ENCODE results near the gene CREBRF. TPM values are rescaled to one million over a fixed set of nuclear protein-coding genes. Genes with fewer than 3 reads are reported as not detected.

CREBRF gene
- total and polyA plus RNA-seq, 2 of the 4 experiments (the other 2 are of a cell fraction) = 3.2 to 16.1 TPM

- H3K9me3 ChIP-seq (ENCODE audit: control insufficient read depth, insufficient read depth, low read length) = no peaks in the 10 kb centered on the region
- no peak overlapping the region for H2AFZ ChIP-seq (replicated peaks; ENCODE audit: low read length, poor library complexity)
- H4K8ac ChIP-seq (ENCODE audit: low read depth in 2 of 2, low read length in 2 of 2) = no peak overlapping the region
- no peaks in the 10 kb centered on the region for H3K27me3 ChIP-seq (ENCODE audit: control insufficient read depth, insufficient read depth, low read length)
- ChIA-PET POLR2A (ENCODE audit: unreplicated experiment) (no interaction called here), CTCF (interaction anchor here (1.0 kb wide), 1 partner anchor 20 kb away, joined by 12 read pairs; no protein-coding TSS in a partner anchor)
- DNase-seq (no peak), ATAC-seq (ENCODE audit: low read depth) (no peak)
- H4K20me1 ChIP-seq (ENCODE audit: insufficient read depth, low read length) = peaks cover 6% of the 10 kb centered on the region; the same call in 1 of the 2 replicates
- no peak overlapping the region for H4K91ac ChIP-seq (ENCODE audit: insufficient read depth, low read depth, low read length)
- no peak overlapping the region for H3K23ac ChIP-seq (ENCODE audit: low read depth, low read length)
- 0 out of 4 replicates have a peak, but pooled peaks cover 5 to 10% of the 10 kb centered on the region in 2 experiments for H3K79me1 ChIP-seq (ENCODE audit: low read depth in 1 of 2, low read length in 2 of 2)
- H3K9me1 ChIP-seq (ENCODE audit: insufficient read depth, low read length) = peaks cover 11% of the 10 kb centered on the region
- no peak overlapping the region for H3K14ac ChIP-seq (replicated peaks; ENCODE audit: low read depth, low read length)
- H3K4me1 ChIP-seq (ENCODE audit: control insufficient read depth, insufficient read depth, low read length) = peaks cover 6% of the 10 kb centered on the region
- no peak overlapping the region for H2AK5ac ChIP-seq (ENCODE audit: low read depth, low read length)
- no peak overlapping the region for H2BK5ac ChIP-seq (ENCODE audit: low read depth, low read length, poor library complexity, severe bottlenecking)
- no peak overlapping the region for H3K4ac ChIP-seq (ENCODE audit: low read depth, low read length)
- no peak overlapping the region for H2BK120ac ChIP-seq (ENCODE audit: low read depth, low read length)
- no CpG with 5 or more reads among the region's 5 CpGs for WGBS, 2 experiments (ENCODE audit: extremely low coverage in 2 of 2, insufficient read length in 1 of 2)
- no peak overlapping the region for H2BK20ac ChIP-seq (ENCODE audit: low read depth, low read length)
- intact Hi-C loops (cut with micrococcal nuclease) = no loop called here
- no peak overlapping the region for H3K56ac ChIP-seq (ENCODE audit: extremely low read depth, insufficient read depth, low read length)
- H3K18ac ChIP-seq (ENCODE audit: low read depth, low read length) = no peak overlapping the region
- peaks cover 18% of the 10 kb centered on the region for H3K36me3 ChIP-seq (ENCODE audit: control insufficient read depth, insufficient read depth, low read length)
- dilution Hi-C loops (cut with HindIII; ENCODE audit: low sequenced_read_pairs, unreplicated experiment) = no loop called here
- no TSS peak for BruUV-seq (replicated peaks)
- no peak overlapping the region for H2BK15ac ChIP-seq (ENCODE audit: low read depth, low read length)
- H4K5ac ChIP-seq (ENCODE audit: low read depth, low read length) = no peak overlapping the region
- no peak overlapping the region for H3K4me2 ChIP-seq (ENCODE audit: low read depth, low read length)
- H3K27ac ChIP-seq (ENCODE audit: insufficient read depth, low read length) = no peak overlapping the region
- H3K4me3 ChIP-seq (ENCODE audit: insufficient read depth, low read depth, low read length) = no peak overlapping the region
- no peak overlapping the region for H2AK9ac ChIP-seq (replicated peaks; ENCODE audit: low read depth, low read length, poor library complexity)
- TF ChIP-seq RCOR1 (IDR thresholded peaks at IDR 0.05; ENCODE audit: insufficient replicate concordance, low read length) = no peak
- TF ChIP-seq MXI1 (IDR thresholded peaks at IDR 0.05; ENCODE audit: borderline replicate concordance, low read depth, low read length) = no peak
- no peak for TF ChIP-seq CHD1 (IDR thresholded peaks at IDR 0.05; ENCODE audit: low read depth, low read length)
- no peak for TF ChIP-seq NFE2L2 (IDR thresholded peaks at IDR 0.05; ENCODE audit: low read depth, low read length)
- no peak for TF ChIP-seq ELK1 (IDR thresholded peaks at IDR 0.05; ENCODE audit: borderline replicate concordance, low read depth, low read length)
- no peak for TF ChIP-seq BHLHE40 (IDR thresholded peaks at IDR 0.05; ENCODE audit: low read depth, low read length)
- H3K9ac ChIP-seq (ENCODE audit: low read depth, low read length) = no peak overlapping the region
- in situ Hi-C loops (cut with MboI; ENCODE audit: low sequenced_read_pairs) = no loop called here
Measured at GRCh38 chr5:173091981-173092380, 35.8 kb downstream of the CREBRF start.

Measured in IMR-90 (cell line).